Right ventricle myocardium superior (tissue), 1 donor: Measurements from ENCODE around the gene ORAI2. TPM values are rescaled to one million over a fixed set of nuclear protein-coding genes. Genes with fewer than 3 reads are reported as not detected.
A peak's percentile ranks its signal among the peaks of the same experiment; 100 is the strongest.
"Not testable (repeated sequence)": the region's sequence is repeated elsewhere in the genome, so short reads cannot be mapped to it uniquely, and the experiment has no call there.

Experiments used
- ATAC-seq: fragments of 200-7000 bp; cut with Tn5 transposase; one replicate; pipeline ENCODE4 v1.9.1; 2020; ENCODE audit warnings: mild to moderate bottlenecking; ENCODE audit not compliant: poor library complexity
- DNase-seq: peaks from one replicate; pipeline ENCODE4 v3.0.0-alpha.2; 2020
- intact Hi-C: fragments of 100-400 bp; cut with DNase I; formaldehyde crosslinking; loops from one replicate; pipeline ENCODE4 v1.11.2; 2022
- total RNA-seq: library from RNA; stranded (reverse); fragmentation: NEBNext Ultra II Directional; extraction: Animal tissue kit (Norgen Biotek cat#: 25700); gene quantifications from one replicate; pipeline ENCODE4 v1.2.1, GENCODE V29; 2021
- donor health status: DM: no; HTN: yes; CAD: no; lungs with severe emphysema.

ORAI2 gene
- total RNA-seq, 1 donor from 2014 or later: 4.3 TPM

GRCh38 chr7:102463841-102464576 lies 30.6 kb downstream of the ORAI2 start:
- ATAC-seq (peak; percentile 2), DNase-seq (no peak)
- intact Hi-C loops: no loop called here

- peak; percentile 98 for DNase-seq
- peak; percentile 98 for ATAC-seq
- intact Hi-C loops: no loop called here
Observed at GRCh38 chr7:102464577-102465280, 31.4 kb downstream of the ORAI2 start, which contains the start of the genes ALKBH4 and LRWD1. Gene ALKBH4, minus strand, starts transcription at chr7:102464863. Its CDS starts 27 bp downstream, at chr7:102464836. Gene LRWD1, plus strand, starts transcription at chr7:102464984. Its CDS starts 97 bp downstream, at chr7:102465081.

- DNase-seq: no peak
- intact Hi-C loops: no loop called here
- no peak for ATAC-seq
Observed at GRCh38 chr7:102466097-102466496, 32.7 kb downstream of the ORAI2 start.

DNA sequence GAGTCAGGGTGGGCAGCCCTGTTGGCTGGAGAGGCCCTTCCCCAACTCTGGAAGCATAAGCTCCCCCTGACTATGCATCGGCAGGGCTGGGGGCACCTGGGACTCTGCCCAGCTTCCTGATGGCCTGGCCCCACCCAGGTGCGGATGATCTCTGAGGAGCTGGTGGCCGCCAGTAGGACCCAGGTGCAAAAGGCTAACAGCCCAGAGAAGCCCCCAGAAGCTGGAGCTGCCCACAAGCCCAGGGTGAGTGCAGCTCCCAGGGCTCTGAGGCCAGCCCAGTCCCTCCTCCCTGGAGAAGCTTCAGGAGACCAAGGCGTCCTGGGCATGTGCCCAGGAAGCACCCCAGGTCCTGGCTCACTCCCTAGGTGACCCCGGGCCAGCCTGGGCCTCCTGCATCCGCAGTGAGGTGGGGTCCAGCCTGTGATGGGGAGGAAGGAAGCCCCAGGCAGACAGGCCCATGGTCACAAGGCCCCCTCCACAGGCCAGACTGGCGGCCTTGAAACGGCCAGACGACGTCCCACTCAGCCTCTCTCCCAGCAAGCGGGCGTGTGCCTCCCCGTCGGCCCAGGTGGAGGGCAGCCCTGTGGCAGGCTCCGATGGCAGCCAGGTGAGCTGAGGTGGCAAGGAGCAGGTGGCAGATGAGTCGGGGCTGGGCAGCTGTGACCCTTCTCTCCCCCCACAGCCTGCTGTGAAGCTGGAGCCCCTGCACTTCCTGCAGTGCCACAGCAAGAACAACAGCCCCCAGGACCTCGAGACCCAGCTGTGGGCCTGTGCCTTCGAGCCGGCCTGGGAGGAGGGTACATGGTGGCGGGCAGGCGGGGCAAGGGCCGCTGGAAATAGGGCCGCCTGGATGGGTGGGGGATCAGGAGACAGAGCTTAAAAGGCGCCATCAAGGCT lies 34.5 kb downstream of the ORAI2 start:
- intact Hi-C loops: no loop called here
- no peak for ATAC-seq
- no peak for DNase-seq

DNA sequence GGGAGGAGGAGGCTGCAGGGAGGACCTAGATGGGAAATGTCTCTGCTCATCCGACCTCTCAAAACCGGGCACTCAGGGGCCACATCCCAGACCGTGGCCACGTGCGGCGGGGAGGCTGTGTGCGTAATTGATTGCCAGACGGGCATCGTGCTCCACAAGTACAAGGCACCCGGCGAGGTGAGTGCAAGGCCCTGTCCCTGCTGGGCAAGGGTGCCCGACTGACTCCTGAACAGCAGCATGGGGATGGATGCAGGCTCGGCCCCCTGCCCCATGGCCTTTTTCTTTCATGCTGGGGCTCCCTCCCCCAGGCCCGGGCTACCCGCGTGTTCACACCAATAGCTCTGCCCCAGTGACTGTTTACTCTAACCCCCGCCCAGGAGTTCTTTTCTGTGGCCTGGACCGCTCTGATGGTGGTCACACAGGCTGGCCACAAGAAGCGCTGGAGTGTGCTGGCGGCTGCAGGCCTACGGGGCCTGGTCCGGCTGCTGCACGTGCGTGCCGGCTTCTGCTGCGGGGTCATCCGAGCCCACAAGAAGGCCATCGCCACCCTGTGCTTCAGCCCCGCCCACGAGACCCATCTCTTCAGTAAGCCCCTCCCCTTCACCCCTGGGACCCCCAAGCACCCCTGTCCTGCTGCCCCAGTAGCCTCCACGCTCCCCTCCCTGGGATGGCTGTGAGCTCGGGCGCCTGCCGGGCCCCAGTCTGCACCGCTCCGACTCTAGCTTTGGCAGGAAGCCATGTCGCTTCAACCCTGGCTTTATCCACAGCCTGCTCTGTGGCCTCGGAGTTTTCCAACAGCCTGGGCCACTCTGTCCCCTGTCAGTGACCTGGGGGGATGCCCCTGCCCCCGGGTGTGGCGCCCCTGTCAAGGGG lies 35.3 kb downstream of the ORAI2 start:
- no peak for ATAC-seq
- intact Hi-C loops: no loop called here
- no peak for DNase-seq

GRCh38 chr7:102469351-102469971 lies 36.1 kb downstream of the ORAI2 start:
- DNase-seq: peak; percentile 39
- intact Hi-C loops: no loop called here
- ATAC-seq: no peak

GRCh38 chr7:102469972-102470825 lies 36.8 kb downstream of the ORAI2 start:
- DNase-seq (peak; percentile 45), ATAC-seq (no peak)
- intact Hi-C loops: no loop called here

- ATAC-seq: no peak
- intact Hi-C loops: no loop called here
Observed at GRCh38 chr7:102471791-102472125, 38.4 kb downstream of the ORAI2 start.

DNA sequence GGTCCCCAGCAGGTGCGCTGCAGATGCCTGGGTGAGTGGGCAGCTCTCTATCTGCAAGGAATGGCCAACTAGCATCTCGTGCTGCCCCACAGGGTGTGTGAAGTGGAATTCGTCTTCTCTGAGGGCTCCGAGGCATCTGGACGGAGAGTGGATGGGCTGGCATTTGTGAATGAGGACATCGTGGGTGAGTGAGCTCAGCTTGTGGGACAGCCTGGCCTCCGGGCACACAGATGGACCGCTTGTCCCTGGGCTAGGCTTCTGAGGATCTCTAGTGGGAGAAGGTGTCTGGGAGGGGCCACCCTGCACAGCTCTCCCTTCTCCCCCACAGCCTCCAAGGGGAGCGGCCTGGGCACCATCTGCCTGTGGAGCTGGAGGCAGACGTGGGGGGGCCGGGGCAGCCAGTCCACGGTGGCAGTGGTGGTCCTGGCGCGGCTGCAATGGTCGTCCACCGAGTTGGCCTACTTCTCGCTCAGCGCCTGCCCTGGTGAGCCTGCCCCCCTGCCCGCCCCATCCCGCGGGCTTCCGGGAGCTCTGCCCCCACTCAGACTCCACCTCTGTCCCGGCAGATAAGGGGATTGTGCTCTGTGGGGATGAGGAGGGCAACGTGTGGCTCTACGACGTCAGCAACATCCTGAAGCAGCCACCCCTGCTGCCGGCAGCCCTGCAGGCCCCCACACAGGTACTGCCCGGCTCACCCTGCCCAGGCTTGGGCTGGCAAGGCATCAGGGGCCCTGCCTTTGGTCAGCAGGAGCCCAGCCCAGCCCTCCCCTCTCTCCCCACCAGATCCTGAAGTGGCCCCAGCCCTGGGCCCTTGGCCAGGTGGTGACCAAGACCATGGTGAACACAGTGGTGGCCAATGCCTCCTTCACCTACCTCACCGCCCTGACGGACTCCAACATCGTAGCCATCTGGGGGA lies 39.0 kb downstream of the ORAI2 start:
- intact Hi-C loops: no loop called here
- DNase-seq (peak; percentile 29), ATAC-seq (no peak)

More at GRCh38 chr7:102471791-102472125, 38.4 kb downstream of the ORAI2 start:
- DNase-seq: peak; percentile 30

DNA sequence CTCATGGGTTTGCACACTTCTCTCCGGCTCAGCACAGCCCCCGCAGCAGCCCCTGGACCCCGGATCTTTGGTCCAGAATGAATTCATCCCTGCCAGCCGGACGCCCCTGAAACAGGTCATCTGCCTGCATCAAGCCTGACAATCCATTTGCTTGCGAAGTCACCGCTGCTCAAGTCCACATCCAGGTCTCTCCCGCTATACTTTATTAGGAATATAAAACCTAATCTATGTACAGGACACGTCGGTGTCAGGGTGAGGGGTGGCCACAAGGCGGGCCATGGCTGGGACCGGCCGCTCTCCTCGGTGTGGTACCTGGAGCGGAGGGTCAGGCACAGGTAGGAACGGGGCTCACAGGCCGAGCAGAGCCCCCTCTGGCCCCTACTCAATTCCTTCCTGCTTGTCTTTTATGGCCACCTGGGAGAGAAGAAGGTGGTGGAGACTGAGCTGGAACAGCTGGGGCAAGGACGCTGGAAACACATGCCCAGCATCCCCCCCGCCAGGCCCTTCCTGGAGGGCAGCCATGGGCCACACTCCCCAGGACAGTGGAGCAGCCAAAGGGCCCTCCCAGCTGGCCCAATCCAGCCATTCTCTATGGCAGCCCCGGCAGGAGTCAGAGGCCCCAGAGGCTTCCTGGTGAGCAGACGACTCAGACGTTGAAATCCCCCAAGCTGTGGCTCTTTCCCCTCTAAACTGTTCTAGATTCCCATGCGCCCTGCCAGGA lies 40.1 kb downstream of the ORAI2 start:
- intact Hi-C loops: no loop called here
- DNase-seq: peak; percentile 16
- ATAC-seq: no peak

- intact Hi-C loops, ATAC-seq, DNase-seq: not testable (repeated sequence)
Observed at GRCh38 chr7:102474116-102474515, 40.7 kb downstream of the ORAI2 start.

DNA sequence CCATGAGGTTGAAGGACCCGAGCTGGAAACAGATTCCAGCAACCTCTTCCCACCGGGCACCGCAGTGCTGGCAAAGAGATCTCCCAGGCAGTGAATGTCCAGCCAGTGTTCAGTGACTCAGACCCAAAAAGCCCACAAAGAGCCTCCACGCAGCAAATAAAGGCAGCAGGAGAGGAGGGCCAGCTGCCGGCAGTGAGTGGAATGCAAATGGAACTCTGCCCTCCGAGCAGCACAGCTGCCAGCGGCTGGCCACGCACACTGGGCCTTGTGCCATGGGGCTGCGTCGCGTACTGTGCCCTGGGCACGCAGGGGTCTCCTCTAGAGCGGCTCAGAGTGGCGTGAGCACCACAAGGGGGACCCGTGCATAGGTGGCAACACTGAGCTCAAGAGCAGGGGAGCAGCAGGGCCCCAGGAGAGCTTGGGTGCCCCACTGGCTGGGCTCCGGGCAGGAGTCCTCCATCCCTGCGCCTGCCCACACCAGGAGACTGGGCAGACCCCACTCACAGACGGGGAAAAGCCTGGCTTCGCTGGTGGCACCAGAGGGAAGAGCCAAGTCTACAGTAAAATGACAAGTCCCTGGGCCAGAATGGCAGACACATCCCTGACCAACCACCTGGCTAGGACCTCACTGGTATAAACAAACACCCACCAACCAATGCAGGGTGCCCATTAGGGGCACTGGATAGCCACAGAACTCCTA lies 41.5 kb downstream of the ORAI2 start:
- intact Hi-C loops, ATAC-seq: not testable (repeated sequence)
- DNase-seq: peak; percentile 15

DNA sequence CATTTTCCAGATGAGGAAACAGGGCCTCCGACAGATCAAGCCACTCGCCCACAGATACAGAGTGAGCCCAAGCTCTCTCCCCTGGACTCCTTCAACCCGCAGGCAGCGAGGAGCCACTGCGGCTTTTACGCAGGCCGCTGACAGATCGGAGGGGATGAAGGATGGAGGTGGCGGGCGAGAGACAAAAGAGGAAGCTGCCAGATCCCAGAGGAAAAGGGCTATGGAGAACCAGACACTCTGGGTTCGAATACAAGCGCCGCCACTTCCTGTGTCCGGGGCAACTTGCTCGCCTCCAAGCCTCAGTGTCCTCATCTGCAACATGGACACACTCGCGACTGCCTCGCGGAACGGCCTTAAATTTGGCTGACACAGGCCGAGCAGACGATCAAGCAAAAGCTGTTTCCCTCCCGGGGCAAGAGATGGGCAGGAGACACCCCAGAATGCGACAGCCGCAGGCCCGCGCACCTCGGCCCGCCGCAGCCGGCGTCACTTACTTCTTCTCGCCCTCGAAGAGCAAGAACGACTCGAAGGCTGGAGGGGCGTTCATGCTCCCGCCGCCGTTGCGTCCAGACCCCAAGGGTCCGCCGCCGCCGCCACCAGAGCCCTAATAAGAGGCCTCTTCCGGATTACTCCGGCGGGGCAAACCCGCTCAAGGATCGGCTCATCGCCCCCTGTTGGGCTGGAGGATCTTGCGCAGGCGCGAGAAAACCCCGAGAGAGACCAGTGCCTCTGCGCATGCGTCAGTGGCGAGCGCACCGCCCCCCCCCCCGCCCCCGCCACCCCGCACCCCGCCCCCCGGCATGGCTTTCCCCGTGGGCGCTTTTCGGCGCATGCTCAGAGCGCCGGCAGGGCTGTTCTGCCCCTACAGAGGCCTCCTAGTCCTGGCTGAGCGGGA lies 45.2 kb downstream of the ORAI2 start, which contains the start of gene POLR2J:
TSS of gene POLR2J (minus strand) at position 609 of the 895 bp plus-strand sequence. CDS start at position 547, 62 bp downstream.
- intact Hi-C loops: not testable (repeated sequence)
- ATAC-seq (peak; percentile 97), DNase-seq (peak; percentile 96)

GRCh38 chr7:102479209-102479584 lies 45.8 kb downstream of the ORAI2 start:
- DNase-seq, intact Hi-C loops: not testable (repeated sequence)
- peak; percentile 33 for ATAC-seq
